Right renal pelvis (tissue), 4 donors: Measurements from ENCODE around the gene NCF2. TPM values are rescaled to one million over a fixed set of nuclear protein-coding genes. Genes with fewer than 3 reads are reported as not detected.

Experiments used
- DNase-seq, 4 donors: peaks; one replicate each; pipeline ENCODE4 v3.0.0-alpha.2; 2013; ENCODE audit warnings: low read depth in 4 of 4, low spot score in 3 of 4, missing footprints in 1 of 4
- polyA plus RNA-seq, 4 donors: library from polyadenylated mRNA; unstranded; fragments of 120-200 nt; gene quantifications; one replicate each; pipeline ENCODE4 v1.2.1, GENCODE V29; 2013; ENCODE audit not compliant: insufficient read length in 4 of 4

Gene NCF2
- polyA plus RNA-seq, 4 donors: 2.7 to 4.9 (median 3.2) TPM

- no peak for DNase-seq
Observed at GRCh38 chr1:183508694-183509093, 81.6 kb downstream of the NCF2 start.

GRCh38 chr1:183506561-183506960 is 83.7 kb downstream of the NCF2 start:
- DNase-seq: no peak

Other genes with a start within 250 kb of the NCF2 start
- gene NMNAT2, start 172.1 kb downstream of the NCF2 start, polyA plus RNA-seq: 1 to 10 TPM; 3.4 to 4.6 (median 3.5) TPM
- 10 to 100 TPM; 68.4 to 80.7 (median 69.6) TPM for gene SMG7, start 118.0 kb downstream of the NCF2 start, polyA plus RNA-seq
- 100 to 1,000 TPM; 157 to 183 (median 175) TPM for gene ARPC5, start 45.3 kb upstream of the NCF2 start, polyA plus RNA-seq
- gene APOBEC4, start 62.9 kb upstream of the NCF2 start, polyA plus RNA-seq: not detected
- gene RGL1, start 214.7 kb upstream of the NCF2 start, polyA plus RNA-seq: 10 to 100 TPM; 47.4 to 59.6 (median 52.7) TPM